Nephron (organoid): ENCODE results near the gene CENPM.

Experiments used
- H3K27ac Mint-ChIP-seq, 3 experiments: 2 replicates each; pipeline ENCODE4 v1.8.0; 2020; ENCODE audit warnings: mixed read lengths in 3 of 3, mild to moderate bottlenecking in 2 of 3, moderate library complexity in 1 of 3
- H3K27me3 Mint-ChIP-seq: 2 replicates; pipeline ENCODE4 v1.8.0; 2021; ENCODE audit warnings: low read depth, mild to moderate bottlenecking, moderate library complexity, mixed read lengths
- H3K36me3 Mint-ChIP-seq: 2 replicates; pipeline ENCODE4 v1.8.0; 2020; ENCODE audit warnings: low read depth, mixed read lengths
- H3K4me1 Mint-ChIP-seq: 2 replicates; pipeline ENCODE4 v1.8.0; 2020; ENCODE audit warnings: mixed read lengths
- H3K4me3 Mint-ChIP-seq, 3 experiments: 2 replicates each; pipeline ENCODE4 v1.8.0; 2020; ENCODE audit warnings: mild to moderate bottlenecking in 3 of 3, mixed read lengths in 3 of 3, moderate library complexity in 2 of 3
- H3K9me3 Mint-ChIP-seq: 2 replicates; pipeline ENCODE4 v1.8.0; 2020; ENCODE audit warnings: mixed read lengths
- TF ChIP-seq, protein P1 (sequence below), 3 experiments: fragments of 200-600 bp; sonication (generic); IDR thresholded peaks; one replicate each; pipeline ENCODE4 v1.5.0; 2021; ENCODE audit warnings: antibody characterized with exemption in 3 of 3; ENCODE audit not compliant: unreplicated experiment in 3 of 3

The CENPM gene

DNA sequence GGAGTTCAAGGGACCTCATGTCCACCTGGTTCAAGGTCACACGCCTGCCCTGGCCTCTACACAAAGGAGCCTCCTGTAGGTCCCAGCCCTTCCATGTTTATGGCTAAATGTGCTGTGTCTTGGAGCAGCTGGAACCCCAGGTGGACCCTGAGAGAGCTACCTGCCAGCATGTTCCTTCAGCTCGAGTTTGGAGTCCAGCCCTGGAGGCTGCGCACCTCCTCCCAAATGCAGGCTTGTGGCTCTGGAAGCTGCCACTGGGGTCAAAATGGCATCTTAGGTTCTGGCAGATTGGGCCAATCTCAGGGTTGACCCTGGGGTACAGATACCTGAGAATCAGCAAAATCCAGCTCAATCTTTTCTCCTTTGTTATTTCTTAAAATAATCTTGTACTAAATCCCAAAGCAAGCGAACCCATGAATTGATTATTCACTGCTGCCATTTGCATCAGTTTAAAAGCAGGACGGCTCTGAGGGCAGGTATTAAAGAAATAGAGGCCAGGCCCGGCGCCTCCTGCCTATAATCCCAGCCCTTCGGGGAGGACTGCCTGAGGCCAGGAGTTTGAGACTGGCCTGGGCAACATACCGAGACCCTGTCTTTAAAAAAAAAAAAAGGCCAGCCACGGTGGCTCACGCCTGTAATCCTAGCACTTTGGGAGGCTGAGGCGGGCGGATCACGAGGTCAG, 23.2 kb downstream of the CENPM start:
- no peak overlapping the region for H3K4me3 Mint-ChIP-seq
- TF ChIP-seq, protein P1, sequence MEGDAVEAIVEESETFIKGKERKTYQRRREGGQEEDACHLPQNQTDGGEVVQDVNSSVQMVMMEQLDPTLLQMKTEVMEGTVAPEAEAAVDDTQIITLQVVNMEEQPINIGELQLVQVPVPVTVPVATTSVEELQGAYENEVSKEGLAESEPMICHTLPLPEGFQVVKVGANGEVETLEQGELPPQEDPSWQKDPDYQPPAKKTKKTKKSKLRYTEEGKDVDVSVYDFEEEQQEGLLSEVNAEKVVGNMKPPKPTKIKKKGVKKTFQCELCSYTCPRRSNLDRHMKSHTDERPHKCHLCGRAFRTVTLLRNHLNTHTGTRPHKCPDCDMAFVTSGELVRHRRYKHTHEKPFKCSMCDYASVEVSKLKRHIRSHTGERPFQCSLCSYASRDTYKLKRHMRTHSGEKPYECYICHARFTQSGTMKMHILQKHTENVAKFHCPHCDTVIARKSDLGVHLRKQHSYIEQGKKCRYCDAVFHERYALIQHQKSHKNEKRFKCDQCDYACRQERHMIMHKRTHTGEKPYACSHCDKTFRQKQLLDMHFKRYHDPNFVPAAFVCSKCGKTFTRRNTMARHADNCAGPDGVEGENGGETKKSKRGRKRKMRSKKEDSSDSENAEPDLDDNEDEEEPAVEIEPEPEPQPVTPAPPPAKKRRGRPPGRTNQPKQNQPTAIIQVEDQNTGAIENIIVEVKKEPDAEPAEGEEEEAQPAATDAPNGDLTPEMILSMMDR (IDR thresholded peaks at IDR 0.05; ENCODE audit: unreplicated experiment in 3 of 3) = no peak
- H3K36me3 Mint-ChIP-seq = no peaks in the 10 kb centered on the region
- H3K4me1 Mint-ChIP-seq = peaks cover 8% of the 10 kb centered on the region
- no peaks in the 10 kb centered on the region for H3K9me3 Mint-ChIP-seq
- peaks cover 55% of the 10 kb centered on the region for H3K27me3 Mint-ChIP-seq
- H3K27ac Mint-ChIP-seq = no peak overlapping the region

DNA sequence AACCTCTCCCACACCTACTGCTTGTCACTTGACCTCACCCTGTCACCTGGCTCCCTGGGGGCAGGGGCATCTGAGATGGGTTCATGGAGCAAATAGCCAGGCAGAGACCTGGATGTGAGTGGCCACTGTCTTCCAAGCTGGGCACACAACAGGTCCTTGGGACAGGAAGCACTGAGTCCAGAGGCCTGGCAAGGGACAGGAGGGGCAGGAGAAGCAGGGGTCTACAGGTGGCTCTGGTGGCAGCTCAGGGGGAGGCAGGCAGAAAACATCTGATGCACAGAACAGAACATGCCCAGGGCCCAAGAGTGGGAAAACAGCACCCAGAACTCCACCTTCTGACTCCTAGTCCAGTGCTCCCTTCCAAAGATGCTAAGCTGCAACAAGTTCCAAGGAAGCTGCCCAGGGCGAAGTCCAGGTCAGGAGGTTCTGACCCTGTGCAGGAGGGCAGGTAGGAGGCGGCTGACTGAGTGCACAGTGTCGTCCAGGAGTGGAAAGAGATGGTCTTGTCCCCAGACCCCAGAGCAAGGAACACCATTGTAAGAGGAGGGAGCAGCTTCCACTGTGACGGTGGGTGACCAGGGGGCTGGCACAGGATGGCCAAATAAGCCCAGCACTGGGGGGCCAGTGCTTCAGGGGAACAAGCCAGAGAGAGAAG, 23.9 kb downstream of the CENPM start:
- Mint-ChIP-seq H3K27ac (no peak overlapping the region), H3K36me3 (no peaks in the 10 kb centered on the region), H3K27me3 (peaks cover 56% of the 10 kb centered on the region), H3K9me3 (no peaks in the 10 kb centered on the region), H3K4me1 (peaks cover 9% of the 10 kb centered on the region), H3K4me3 (no peak overlapping the region)
- TF ChIP-seq, protein P1 (IDR thresholded peaks at IDR 0.05; ENCODE audit: unreplicated experiment in 3 of 3) = no peak

DNA sequence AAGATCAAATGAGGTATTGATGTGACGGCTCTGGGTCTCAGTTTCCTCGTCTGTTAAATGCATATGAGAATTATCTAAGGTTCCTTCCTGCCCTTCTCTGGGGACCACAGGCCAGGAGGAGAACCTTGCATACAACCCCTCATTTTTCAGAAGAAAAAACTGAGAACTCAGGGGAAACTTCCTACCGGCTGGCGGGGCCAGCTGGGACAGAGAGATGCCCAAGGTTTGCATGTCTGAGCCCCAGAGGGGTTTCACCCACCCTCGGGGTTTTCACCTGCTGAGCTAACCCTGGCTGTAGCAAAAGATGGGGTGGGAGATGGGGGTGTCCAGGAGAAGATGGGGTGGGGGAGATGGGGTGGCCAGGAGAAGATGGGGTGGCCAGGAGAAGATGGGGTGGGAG, 24.6 kb downstream of the CENPM start:
- H3K36me3 Mint-ChIP-seq = no peaks in the 10 kb centered on the region
- TF ChIP-seq, protein P1 (IDR thresholded peaks at IDR 0.05; ENCODE audit: unreplicated experiment in 3 of 3) = no peak
- peaks cover 4% of the 10 kb centered on the region for H3K4me1 Mint-ChIP-seq
- no peak overlapping the region for H3K4me3 Mint-ChIP-seq
- H3K27ac Mint-ChIP-seq = no peak overlapping the region
- H3K27me3 Mint-ChIP-seq = peaks cover 56% of the 10 kb centered on the region
- H3K9me3 Mint-ChIP-seq = no peaks in the 10 kb centered on the region

DNA sequence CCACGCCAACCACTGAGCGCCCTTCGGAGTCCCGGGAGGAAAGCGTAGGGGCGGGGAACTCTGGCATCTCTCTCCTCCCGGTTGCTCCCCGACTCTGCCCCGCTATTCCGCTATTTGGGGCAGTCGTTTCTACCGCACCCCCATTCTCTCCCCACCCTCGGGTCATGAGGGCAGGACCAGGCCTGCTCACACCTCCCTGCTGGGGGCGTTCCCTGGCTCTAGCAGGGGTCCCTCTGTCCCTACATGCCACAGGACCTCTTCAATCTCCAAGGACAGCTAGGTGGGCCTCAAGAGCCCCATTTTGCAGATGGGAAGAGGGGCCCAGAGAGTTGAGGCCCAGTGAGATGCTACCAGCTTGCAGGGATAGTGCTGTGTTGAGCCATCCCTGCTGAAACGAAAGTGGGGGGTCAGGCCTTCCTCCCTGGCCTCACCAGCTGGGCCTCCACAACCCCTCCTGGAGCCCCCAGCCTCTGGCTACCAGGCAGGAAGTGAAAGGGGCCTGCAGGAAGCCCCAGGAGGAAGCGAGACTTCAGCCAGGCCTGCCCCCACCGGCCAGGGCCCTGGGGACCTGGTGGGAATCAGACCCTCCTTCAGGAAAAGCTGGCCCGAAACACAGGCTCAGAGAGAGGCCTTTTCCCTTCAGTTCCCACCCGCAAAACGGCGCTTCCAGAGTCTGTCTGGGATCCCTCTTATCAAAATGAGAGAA, 26.5 kb downstream of the CENPM start:
- TF ChIP-seq, protein P1 (IDR thresholded peaks at IDR 0.05; ENCODE audit: unreplicated experiment in 3 of 3) = no peak
- no peaks in the 10 kb centered on the region for H3K9me3 Mint-ChIP-seq
- peak overlapping the region in 2 of 3 experiments; percentile 56 to 65 for H3K4me3 Mint-ChIP-seq
- H3K27me3 Mint-ChIP-seq = peaks cover 62% of the 10 kb centered on the region
- no peaks in the 10 kb centered on the region for H3K36me3 Mint-ChIP-seq
- no peak overlapping the region for H3K27ac Mint-ChIP-seq
- H3K4me1 Mint-ChIP-seq = peaks cover 13% of the 10 kb centered on the region

DNA sequence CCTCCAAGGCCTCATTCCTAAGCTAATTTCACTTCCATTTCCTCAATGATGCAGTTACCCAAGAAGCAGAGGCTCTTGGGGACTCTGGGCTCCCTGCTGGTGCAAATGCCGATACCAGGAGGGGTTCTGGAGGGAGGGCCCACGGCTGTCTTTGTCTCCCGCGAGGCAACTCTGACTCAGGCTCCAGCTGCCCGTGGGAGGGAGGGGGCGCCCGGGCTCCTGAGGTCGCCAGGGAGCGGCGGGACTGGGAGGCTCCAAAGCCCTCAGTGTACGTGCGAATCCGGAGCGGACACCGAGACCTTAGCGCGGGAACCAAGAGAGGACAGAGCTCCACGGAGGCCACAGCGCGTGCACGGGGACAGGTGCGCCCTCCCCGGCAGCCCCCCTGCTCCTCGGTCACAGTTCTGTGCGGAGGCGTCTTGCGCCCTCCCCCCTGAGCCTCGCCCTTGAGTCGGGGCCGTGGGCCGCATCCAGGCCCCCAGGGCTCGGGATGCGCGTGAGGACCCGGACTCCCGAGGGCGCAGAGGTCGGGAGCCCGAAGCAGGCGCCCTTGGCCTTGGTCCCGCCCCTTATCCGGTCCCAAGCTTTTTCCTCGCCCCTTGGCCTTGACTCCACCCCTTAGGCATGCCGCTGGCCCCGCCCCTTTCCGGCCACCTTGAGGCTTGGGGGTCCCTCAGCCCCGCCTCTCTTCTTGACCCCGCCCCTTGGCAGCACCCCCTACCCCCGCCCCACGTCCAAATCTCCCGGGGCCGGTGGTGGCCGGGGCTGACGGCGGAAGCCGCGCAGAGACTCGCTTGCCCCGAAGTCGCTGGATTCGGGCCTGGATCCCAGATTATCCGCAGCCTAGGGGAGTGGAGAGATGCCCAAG, 27.4 kb downstream of the CENPM start:
- Mint-ChIP-seq H3K27me3 (peaks cover 60% of the 10 kb centered on the region), H3K4me3 (peak overlapping the region in 1 of 3 experiments; percentile 31), H3K4me1 (peaks cover 13% of the 10 kb centered on the region), H3K36me3 (no peaks in the 10 kb centered on the region), H3K9me3 (no peaks in the 10 kb centered on the region), H3K27ac (no peak overlapping the region)
- TF ChIP-seq, protein P1 (IDR thresholded peaks at IDR 0.05; ENCODE audit: unreplicated experiment in 3 of 3) = no peak
